Vagina (tissue), 2 donors: ENCODE data around the gene MX2.

Source experiments
- CTCF ChIP-seq, 3 experiments: fragments of 450-650 bp in 2 of 3; fragments of 200-600 bp in 1 of 3; sonication (generic) in 1 of 3; IDR thresholded peaks; one replicate each; pipeline ENCODE4 v1.5.1; 2017 to 2019; ENCODE audit warnings: antibody characterized with exemption in 3 of 3, mild to moderate bottlenecking in 2 of 3, moderate library complexity in 2 of 3
- POLR2A ChIP-seq, 2 donors: fragments of 450-650 bp; IDR thresholded peaks; one replicate each; pipeline ENCODE4 v1.6.1; 2017; ENCODE audit warnings: antibody characterized with exemption in 2 of 2, mild to moderate bottlenecking in 2 of 2, moderate library complexity in 2 of 2
- POLR2AphosphoS5 ChIP-seq, 2 donors: sonication (generic); formaldehyde crosslinking; IDR thresholded peaks; one replicate each; pipeline ENCODE4 v1.9.0; 2017; ENCODE audit warnings: antibody characterized with exemption in 2 of 2, mild to moderate bottlenecking in 2 of 2, low read depth in 1 of 2; ENCODE audit not compliant: insufficient read depth in 1 of 2

- TF ChIP-seq POLR2A (IDR thresholded peaks at IDR 0.05) (no peak), CTCF (IDR thresholded peaks at IDR 0.05) (no peak), POLR2AphosphoS5 (IDR thresholded peaks at IDR 0.05; ENCODE audit: insufficient read depth in 1 of 2, low read depth in 1 of 2) (no peak)
These were observed 71.0 kb downstream of the MX2 start for GRCh38 chr21:41432562-41433460.
